Measurements from ENCODE around the gene PHLDB3. TPM values are rescaled to one million over a fixed set of nuclear protein-coding genes. Genes with fewer than 3 reads are reported as not detected.
A peak's percentile ranks its signal among the peaks of the same experiment; 100 is the strongest.

Gene PHLDB3
- total and polyA plus RNA-seq, 2 of the 13 experiments (the other 11 are each of a cell fraction or from before 2014, with no cell fraction given) = 11.3 to 14.5 TPM

GRCh38 chr19:43541920-43542650 is 37.5 kb upstream of the PHLDB3 start:
- in situ Hi-C loops (cut with HindIII; ENCODE audit: extremely low pct_ligation_motif_present, low pct_unique_long_range_greater_than_20kb) = no loop called here
- ATAC-seq = no peak
- WGBS (ENCODE audit: low lambda C conversion rate) = 91% methylated on average over 5 of the region's 5 CpGs

DNA sequence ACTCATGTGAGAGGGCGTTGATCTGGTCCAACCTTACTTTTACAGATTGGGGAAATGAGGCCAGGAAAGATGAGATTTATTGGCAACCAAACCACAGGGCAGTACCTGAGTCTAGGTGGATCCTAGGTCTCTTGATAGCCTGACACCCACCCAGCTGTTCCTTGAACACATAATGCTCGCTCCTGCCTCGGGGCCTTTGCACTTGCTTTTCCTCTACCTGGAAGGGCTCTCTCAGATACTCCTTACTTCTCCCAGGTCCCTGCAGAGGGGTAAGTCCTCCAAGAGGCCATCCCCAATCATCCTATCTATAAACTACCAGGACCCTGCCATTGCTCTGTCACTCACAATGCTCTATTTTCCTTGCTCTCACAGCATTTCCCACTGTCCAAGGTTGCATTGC is 35.8 kb upstream of the PHLDB3 start:
- ATAC-seq = no peak
- H4K20me1 ChIP-seq (ENCODE audit: insufficient read depth, low read length) = no peaks in the 10 kb centered on the region
- H2AFZ ChIP-seq (ENCODE audit: low read length) = no peak overlapping the region
- CTCF ChIA-PET (ENCODE audit: low intra/inter-chr PET ratio, low total read pairs) = no interaction called here
- intact Hi-C loops (cut with micrococcal nuclease; ENCODE audit: unreplicated experiment) (no loop called here), in situ Hi-C loops (cut with HindIII; ENCODE audit: extremely low pct_ligation_motif_present, low pct_unique_long_range_greater_than_20kb) (no loop called here)
- FAIRE-seq = no peak
- POLR2A ChIA-PET = no interaction called here
- H3K4me2 ChIP-seq (ENCODE audit: low read depth, low read length) = no peak overlapping the region
- 67% methylated on average over 3 of the region's 3 CpGs for WGBS (ENCODE audit: low lambda C conversion rate)
- H3K9ac ChIP-seq (ENCODE audit: insufficient read depth, low read depth, low read length) = no peak overlapping the region
- no peak for DNase-seq (ENCODE audit: low spot score)
- H3K4me1 ChIP-seq (ENCODE audit: insufficient read depth, low read length) = peaks cover 6% of the 10 kb centered on the region; the same call in 1 of the 2 replicates
- BruUV-seq (replicated peaks) = no TSS peak
- H3K27ac ChIP-seq (ENCODE audit: extremely low read length, insufficient read depth, low read length) = no peak overlapping the region
- no peaks in the 10 kb centered on the region for H3K27me3 ChIP-seq (ENCODE audit: control insufficient read depth in 1 of 2, insufficient read depth in 2 of 2, low read length in 2 of 2)
- no peak overlapping the region for H3K4me3 ChIP-seq (replicated peaks in 1 of 3; ENCODE audit: insufficient read depth in 1 of 3, low read depth in 2 of 3, low read length in 3 of 3)
- H3K9me3 ChIP-seq (ENCODE audit: low read length) = peaks cover 7% of the 10 kb centered on the region; the same call in 1 of the 2 replicates
- H3K79me2 ChIP-seq (ENCODE audit: insufficient read depth, low read length) = no peaks in the 10 kb centered on the region
- peaks cover 9 to 32% of the 10 kb centered on the region in 2 experiments; a peak in 4 of 5 replicates for H3K36me3 ChIP-seq (replicated peaks in 1 of 2; ENCODE audit: control insufficient read depth in 1 of 2, insufficient read depth in 2 of 2, low read length in 2 of 2)
- no peak for TF ChIP-seq ZNF33A (CRISPR knock-in tag; IDR thresholded peaks at IDR 0.05; ENCODE audit: borderline replicate concordance)
- no peak for TF ChIP-seq GATAD2A (CRISPR knock-in tag; IDR thresholded peaks at IDR 0.05)
- TF ChIP-seq HES4 (CRISPR knock-in tag; IDR thresholded peaks at IDR 0.05; ENCODE audit: borderline replicate concordance) = no peak
- no peak for TF ChIP-seq ZNF724P (CRISPR knock-in tag; IDR thresholded peaks at IDR 0.05; ENCODE audit: borderline replicate concordance)
- no peak for TF ChIP-seq ZBTB44 (CRISPR knock-in tag; IDR thresholded peaks at IDR 0.05)
- TF ChIP-seq ZFP62 (CRISPR knock-in tag; IDR thresholded peaks at IDR 0.05) = no peak
- TF ChIP-seq ZNF615 (CRISPR knock-in tag; IDR thresholded peaks at IDR 0.05; ENCODE audit: borderline replicate concordance) = no peak

More at GRCh38 chr19:43541920-43542650, 37.5 kb upstream of the PHLDB3 start:
- Histone ChIP-seq H3K36me3 (replicated peaks in 1 of 2; ENCODE audit: control insufficient read depth in 1 of 2, insufficient read depth in 2 of 2, low read length in 2 of 2) (peaks cover 13 to 35% of the 10 kb centered on the region in 2 experiments; a peak in 4 of 5 replicates), H3K9me3 (ENCODE audit: low read length) (peaks cover 7% of the 10 kb centered on the region; the same call in 1 of the 2 replicates), H3K9ac (ENCODE audit: insufficient read depth, low read depth, low read length) (no peak overlapping the region), H3K27me3 (ENCODE audit: control insufficient read depth in 1 of 2, insufficient read depth in 2 of 2, low read length in 2 of 2) (no peaks in the 10 kb centered on the region), H3K4me3 (replicated peaks in 1 of 3; ENCODE audit: insufficient read depth in 1 of 3, low read depth in 2 of 3, low read length in 3 of 3) (no peak overlapping the region), H3K4me1 (ENCODE audit: insufficient read depth, low read length) (peaks cover 6% of the 10 kb centered on the region; the same call in 1 of the 2 replicates), H3K79me2 (ENCODE audit: insufficient read depth, low read length) (no peaks in the 10 kb centered on the region), H2AFZ (ENCODE audit: low read length) (no peak overlapping the region), H3K27ac (ENCODE audit: extremely low read length, insufficient read depth, low read length) (no peak overlapping the region), H3K4me2 (ENCODE audit: low read depth, low read length) (no peak overlapping the region), H4K20me1 (ENCODE audit: insufficient read depth, low read length) (no peaks in the 10 kb centered on the region)
- TF ChIP-seq NBN (conservative IDR thresholded peaks at IDR 0.05) = no peak
- TF ChIP-seq NR2F6 (IDR thresholded peaks at IDR 0.05) = peak; percentile 16; the same call in 1 of the 2 replicates
- no peak for TF ChIP-seq NR2F6 (CRISPR knock-in tag; IDR thresholded peaks at IDR 0.05)
- ChIA-PET POLR2A (no interaction called here), CTCF (ENCODE audit: low intra/inter-chr PET ratio, low total read pairs) (no interaction called here)
- BruUV-seq (replicated peaks) = no TSS peak
- intact Hi-C loops (cut with micrococcal nuclease; ENCODE audit: unreplicated experiment) = no loop called here
- FAIRE-seq (no peak), DNase-seq (ENCODE audit: low spot score) (no peak)
